Hepatocyte (in vitro differentiated cells): ENCODE data around the gene P2RX4.

ENCODE experiments used
- CTCF ChIP-seq: fragments of 200-600 bp; sonication (generic); IDR thresholded peaks from 2 replicates; pipeline ENCODE4 v1.5.1; 2016; ENCODE audit warnings: antibody characterized with exemption, mild to moderate bottlenecking; ENCODE audit not compliant: poor library complexity
- EZH2phosphoT487 ChIP-seq: fragments of 200-600 bp; sonication (generic); IDR thresholded peaks from one replicate; pipeline ENCODE4 v1.6.1; 2018; ENCODE audit warnings: antibody characterized with exemption, mild to moderate bottlenecking, low read depth, moderate library complexity; ENCODE audit not compliant: unreplicated experiment, severe bottlenecking

GRCh38 chr12:121264135-121264534 lies 54.2 kb downstream of the P2RX4 start:
- no peak for TF ChIP-seq CTCF
- TF ChIP-seq EZH2phosphoT487: no peak
